Right lobe of liver (tissue), 6 donors: ENCODE data around the gene SOWAHA. TPM values are rescaled to one million over a fixed set of nuclear protein-coding genes. Genes with fewer than 3 reads are reported as not detected.
A peak's percentile ranks its signal among the peaks of the same experiment; 100 is the strongest.

Experiments used
- ATAC-seq, 4 donors: fragments of 200-7000 bp; cut with Tn5 transposase; one replicate each; pipeline ENCODE4 v1.9.1; 2020; ENCODE audit warnings: mild to moderate bottlenecking in 4 of 4, moderate library complexity in 4 of 4
- DNase-seq, 3 donors: peaks; one replicate each; pipeline ENCODE4 v3.0.0-alpha.2; 2020
- H3K27ac ChIP-seq, 3 donors: fragments of 200-600 bp; one replicate each; pipeline ENCODE4 v1.8.0; 2022
- H3K27me3 ChIP-seq, 2 donors: fragments of 200-600 bp; one replicate each; pipeline ENCODE4 v1.8.0; 2022
- H3K36me3 ChIP-seq, 4 donors: fragments of 200-600 bp; sonication (generic) in 1 of 4; one replicate each; pipeline versions ENCODE4 v1.5.1 to v1.8.0; 2017 to 2022; ENCODE audit warnings: control low read depth in 1 of 4
- H3K4me1 ChIP-seq, 4 donors: fragments of 200-600 bp; sonication (generic) in 1 of 4; one replicate each; pipeline versions ENCODE4 v1.5.1 to v1.8.0; 2017 to 2022; ENCODE audit warnings: control low read depth in 1 of 4
- H3K4me3 ChIP-seq, 3 donors: fragments of 200-600 bp; one replicate each; pipeline ENCODE4 v1.8.0; 2022
- H3K9me3 ChIP-seq, 4 donors: fragments of 200-600 bp; sonication (generic) in 1 of 4; one replicate each; pipeline versions ENCODE4 v1.5.1 to v1.8.0; 2017 to 2022; ENCODE audit warnings: control low read depth in 1 of 4
- POLR2A ChIP-seq: fragments of 450-650 bp; IDR thresholded peaks from one replicate; pipeline ENCODE4 v1.6.1; 2017; ENCODE audit warnings: antibody characterized with exemption, mild to moderate bottlenecking
- WGBS: methylation state at CpG from one replicate; pipeline ENCODE4 v1.1.6; 2018; ENCODE audit warnings: low coverage, low lambda C conversion rate; ENCODE audit not compliant: insufficient coverage; ENCODE audit errors: missing lambda C conversion rate; 5-methylcytosine and 5-hydroxymethylcytosine counted together
- intact Hi-C, 2 donors: fragments of 100-400 bp; cut with DNase I; formaldehyde crosslinking; loops; one replicate each; pipeline versions ENCODE4 v1.11.2 to v1.14.1; 2022
- long read RNA-seq: library from polyadenylated mRNA; unstranded; transcript quantifications from one replicate; pipeline ENCODE4 v2.0.0, GENCODE V29; 2019
- total RNA-seq, 6 experiments: library from RNA; depleted of rRNA in 2 of 6; stranded (reverse); fragments of >200 nt in 2 of 6; fragmentation: NEBNext Ultra II Directional in 3 of 6; extraction: Animal tissue kit (Norgen Biotek cat#: 25700) in 3 of 6; gene quantifications; one replicate each; pipeline versions ENCODE4 v1.1.0 to v1.2.4, GENCODE V29; 2016 to 2023
- TF ChIP-seq, protein P1 (sequence below), 4 donors: fragments of 200-600 bp in 3 of 4; fragments of 450-650 bp in 1 of 4; IDR thresholded peaks; one replicate each; pipeline versions ENCODE4 v1.5.1 to v1.8.0; 2016 to 2022; ENCODE audit warnings: antibody characterized with exemption in 4 of 4, mild to moderate bottlenecking in 2 of 4
- donor health status: DM: no; HTN: yes; CAD: no.
- donor health status: DM: no; HTN: no; CAD: no.
- donor health status: DM: no; HTN: no; CAD: no.
- donor health status: DM: no; HTN: yes; CAD: no.
- donor health status: DM: no; HTN: yes; CAD: no.

SOWAHA gene
- total RNA-seq = 1 to 10 TPM in 5 of 6 experiments, under 1 TPM in 1; 0.95 to 4.7 (median 1.4) TPM
- long read RNA-seq = 0 reads

- Histone ChIP-seq H3K36me3 (no peaks in the 10 kb centered on the region), H3K9me3 (no peaks in the 10 kb centered on the region), H3K4me1 (peaks cover 0 to 17% (median 3%) of the 10 kb centered on the region in 4 donors), H3K4me3 (peak within 1 kb of the TSS; percentile 21 to 56 (median 47)), H3K27me3 (no peaks in the 10 kb centered on the region), H3K27ac (no peak within 1 kb of the TSS)
- WGBS = 11% methylated on average over 20 of the region's 68 CpGs
- intact Hi-C loops = loop anchor here in 1 of 2 donors (10.0 kb wide), 1 partner anchor 58 kb away; no protein-coding TSS in a partner anchor
- no peak for TF ChIP-seq POLR2A
- TF ChIP-seq, protein P1, sequence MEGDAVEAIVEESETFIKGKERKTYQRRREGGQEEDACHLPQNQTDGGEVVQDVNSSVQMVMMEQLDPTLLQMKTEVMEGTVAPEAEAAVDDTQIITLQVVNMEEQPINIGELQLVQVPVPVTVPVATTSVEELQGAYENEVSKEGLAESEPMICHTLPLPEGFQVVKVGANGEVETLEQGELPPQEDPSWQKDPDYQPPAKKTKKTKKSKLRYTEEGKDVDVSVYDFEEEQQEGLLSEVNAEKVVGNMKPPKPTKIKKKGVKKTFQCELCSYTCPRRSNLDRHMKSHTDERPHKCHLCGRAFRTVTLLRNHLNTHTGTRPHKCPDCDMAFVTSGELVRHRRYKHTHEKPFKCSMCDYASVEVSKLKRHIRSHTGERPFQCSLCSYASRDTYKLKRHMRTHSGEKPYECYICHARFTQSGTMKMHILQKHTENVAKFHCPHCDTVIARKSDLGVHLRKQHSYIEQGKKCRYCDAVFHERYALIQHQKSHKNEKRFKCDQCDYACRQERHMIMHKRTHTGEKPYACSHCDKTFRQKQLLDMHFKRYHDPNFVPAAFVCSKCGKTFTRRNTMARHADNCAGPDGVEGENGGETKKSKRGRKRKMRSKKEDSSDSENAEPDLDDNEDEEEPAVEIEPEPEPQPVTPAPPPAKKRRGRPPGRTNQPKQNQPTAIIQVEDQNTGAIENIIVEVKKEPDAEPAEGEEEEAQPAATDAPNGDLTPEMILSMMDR (IDR thresholded peaks at IDR 0.05) = no peak
- ATAC-seq = peak; percentile 47 to 68 (median 51)
- DNase-seq = peak in 1 of 3 donors; percentile 45
Measured at GRCh38 chr5:132812781-132813598, at the start of gene SOWAHA. SOWAHA (plus strand) TSS chr5:132813302; CDS start chr5:132813622, 320 bp downstream.

GRCh38 chr5:132764051-132764450, 49.1 kb upstream of the SOWAHA start:
- WGBS = 80% methylated on average over 1 of the region's 10 CpGs
- Histone ChIP-seq H3K9me3 (no peaks in the 10 kb centered on the region), H3K4me3 (no peak overlapping the region), H3K36me3 (peaks cover 0 to 10% (median 3%) of the 10 kb centered on the region in 4 donors), H3K27ac (no peak overlapping the region), H3K27me3 (no peaks in the 10 kb centered on the region), H3K4me1 (no peaks in the 10 kb centered on the region)
- TF ChIP-seq, protein P1 (IDR thresholded peaks at IDR 0.05) = no peak
- no peak for TF ChIP-seq POLR2A
- ATAC-seq (no peak), DNase-seq (no peak)
- intact Hi-C loops = no loop called here

- Histone ChIP-seq H3K4me3 (no peak overlapping the region), H3K27me3 (no peaks in the 10 kb centered on the region), H3K36me3 (peaks cover 0 to 8% (median 3%) of the 10 kb centered on the region in 4 donors), H3K9me3 (no peaks in the 10 kb centered on the region), H3K4me1 (no peaks in the 10 kb centered on the region), H3K27ac (no peak overlapping the region)
- no peak for ATAC-seq
- DNase-seq = no peak
- TF ChIP-seq POLR2A = no peak
- TF ChIP-seq, protein P1 (IDR thresholded peaks at IDR 0.05) = no peak
- intact Hi-C loops = no loop called here
- 94% methylated on average over 3 of the region's 7 CpGs for WGBS
Measured at GRCh38 chr5:132764671-132765238, 48.3 kb upstream of the SOWAHA start.

- H3K27me3 ChIP-seq = no peaks in the 10 kb centered on the region
- no peaks in the 10 kb centered on the region for H3K4me1 ChIP-seq
- no peak overlapping the region for H3K4me3 ChIP-seq
- intact Hi-C loops = no loop called here
- TF ChIP-seq POLR2A = no peak
- TF ChIP-seq, protein P1 (IDR thresholded peaks at IDR 0.05) = no peak
- ATAC-seq (no peak), DNase-seq (no peak)
- H3K27ac ChIP-seq = no peak overlapping the region
- WGBS = 81% methylated on average over 4 of the region's 12 CpGs
- H3K9me3 ChIP-seq = no peaks in the 10 kb centered on the region
- peaks cover 0 to 8% (median 3%) of the 10 kb centered on the region in 4 donors for H3K36me3 ChIP-seq
Measured at GRCh38 chr5:132765311-132766019, 47.6 kb upstream of the SOWAHA start.
